HCT116 (cell line): ENCODE results near the gene TACR2.

ENCODE experiments used
- CTCF ChIP-seq, 3 experiments: fragments of 200-600 bp in 1 of 3; sonication (generic) in 1 of 3; IDR thresholded peaks in 2 of 3; conservative IDR thresholded peaks in 1 of 3; 2 replicates each; pipeline ENCODE4 v1.5.1; 2012 to 2017; ENCODE audit warnings: low read depth in 2 of 3, low read length in 2 of 3, antibody characterized with exemption in 1 of 3, borderline replicate concordance in 1 of 3, control low read depth in 1 of 3, mild to moderate bottlenecking in 1 of 3, mixed read lengths in 1 of 3, mixed run types in 1 of 3, moderate library complexity in 1 of 3; ENCODE audit not compliant: insufficient read depth in 1 of 3
- EZH2 ChIP-seq: fragments of 200-600 bp; sonication (generic); IDR thresholded peaks from 2 replicates; pipeline ENCODE4 v1.6.1; 2017; ENCODE audit warnings: antibody characterized with exemption, mixed run types
- POLR2AphosphoS5 ChIP-seq: IDR thresholded peaks from 2 replicates; pipeline ENCODE4 v1.6.1; 2011; ENCODE audit warnings: mild to moderate bottlenecking, low read depth, low read length, moderate library complexity
- REST ChIP-seq: IDR thresholded peaks from 2 replicates; pipeline ENCODE4 v1.6.1; 2012; ENCODE audit warnings: low read depth

GRCh38 chr10:69445041-69445440, 28.3 kb upstream of the TACR2 start:
- TF ChIP-seq POLR2AphosphoS5 (no peak), REST (no peak), EZH2 (no peak), CTCF (IDR thresholded peaks at IDR 0.05 in 2 of 3, conservative IDR thresholded peaks at IDR 0.05 in 1 of 3; ENCODE audit: borderline replicate concordance in 1 of 3, insufficient read depth in 1 of 3, low read depth in 2 of 3, low read length in 2 of 3) (no peak)
